NCI-H82 treated with DMSO at 0.1 percent for 48 hours (cell line): ENCODE data around the gene KCND3.

Experiments used
- DNase-seq: peaks from one replicate; lab custom pipeline; 2025; ENCODE audit not compliant: unreplicated experiment; lab: John Stamatoyannopoulos, UW

Gene KCND3

DNA sequence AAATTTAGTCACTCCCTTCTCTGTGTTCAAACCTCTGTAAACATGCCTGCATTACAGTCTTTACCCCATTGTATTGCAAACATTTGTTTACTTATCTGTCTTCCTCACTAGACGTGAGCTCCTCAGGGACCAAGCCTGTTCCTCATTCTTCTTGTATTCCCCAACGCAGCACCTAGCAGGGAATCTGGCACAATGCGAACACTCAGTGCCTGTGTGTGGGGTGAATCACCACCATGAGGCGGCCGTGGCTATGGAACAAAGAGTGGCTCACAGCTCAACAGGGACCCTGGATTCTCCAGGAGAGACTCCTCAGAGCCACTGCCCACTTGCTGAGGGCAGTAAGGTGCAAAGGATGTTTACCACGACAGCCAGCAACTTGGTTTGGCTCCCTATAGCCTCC is 137.9 kb downstream of the KCND3 start:
- no peak for DNase-seq

DNA sequence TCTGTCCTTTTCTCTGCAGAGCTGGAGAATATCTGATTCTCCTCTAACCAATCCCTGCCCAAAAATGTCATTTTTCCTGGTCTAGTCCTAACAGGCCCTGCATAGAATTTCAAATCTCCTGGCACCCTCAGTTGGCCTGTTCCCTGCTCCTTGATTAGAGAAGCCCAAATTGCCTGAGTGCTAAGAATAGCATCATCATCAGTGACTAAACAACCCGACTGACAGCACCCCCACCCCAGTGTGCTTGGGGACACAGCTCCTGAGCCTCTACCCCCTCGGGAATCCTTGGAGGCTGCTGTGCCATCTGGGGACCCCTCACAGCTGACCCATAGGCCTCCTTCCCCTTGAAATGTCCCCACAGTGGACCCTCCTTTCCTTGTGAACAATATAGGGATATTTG is 139.4 kb downstream of the KCND3 start:
- DNase-seq, result no peak

DNA sequence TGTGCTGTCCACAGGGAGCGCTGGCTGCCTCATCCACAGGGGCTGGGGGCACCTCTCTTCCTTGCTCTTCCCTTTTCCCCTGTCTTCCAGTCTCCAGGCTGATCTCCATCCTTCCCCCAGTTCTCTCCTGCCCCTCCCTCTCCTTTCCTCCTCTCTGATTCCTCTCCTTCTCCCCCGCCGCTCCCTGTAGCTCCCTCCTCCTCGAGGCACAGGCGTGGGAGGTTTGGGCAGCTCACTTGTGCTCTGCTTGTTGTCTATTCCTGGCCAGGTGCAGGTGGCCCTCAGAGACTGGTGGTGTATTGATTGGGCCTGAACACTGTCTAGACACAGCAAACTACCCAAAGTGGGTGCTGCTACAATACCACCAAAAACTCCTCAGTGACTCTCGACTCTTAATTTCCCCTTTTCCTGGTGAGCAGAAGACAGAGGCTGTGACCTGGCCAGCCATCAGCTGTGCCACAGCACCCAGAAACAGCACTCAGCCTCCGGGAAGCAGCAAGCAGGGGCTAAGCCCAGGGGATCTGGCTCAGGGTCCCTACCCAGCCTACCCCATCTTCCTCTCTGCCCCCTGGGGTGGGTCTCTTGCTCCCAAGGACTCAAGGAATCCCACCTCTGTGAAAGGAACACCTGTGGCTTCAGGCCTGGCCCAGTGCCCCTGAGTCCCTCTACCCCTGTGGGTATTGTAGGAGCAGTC is 140.5 kb downstream of the KCND3 start:
- no peak for DNase-seq

DNA sequence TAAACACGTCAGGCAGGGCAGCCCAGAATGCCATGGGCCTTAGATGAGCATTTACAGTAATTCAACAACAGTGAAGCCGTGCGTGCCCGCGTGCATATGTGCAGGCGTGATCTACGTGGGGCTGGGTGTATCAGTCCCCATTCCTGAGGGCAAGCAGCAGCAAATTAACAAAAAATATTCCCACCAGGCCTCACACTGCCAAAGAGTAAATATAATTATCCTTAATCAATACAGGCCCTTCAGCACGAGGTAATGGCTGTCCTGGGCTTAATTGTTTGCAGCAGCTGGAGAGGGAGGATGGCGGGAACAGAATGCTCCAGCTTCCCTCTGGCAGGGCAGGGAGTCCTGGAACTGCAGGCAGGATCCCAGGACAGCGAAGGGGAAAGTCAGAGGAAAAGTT is 142.0 kb downstream of the KCND3 start:
- no peak for DNase-seq

DNA sequence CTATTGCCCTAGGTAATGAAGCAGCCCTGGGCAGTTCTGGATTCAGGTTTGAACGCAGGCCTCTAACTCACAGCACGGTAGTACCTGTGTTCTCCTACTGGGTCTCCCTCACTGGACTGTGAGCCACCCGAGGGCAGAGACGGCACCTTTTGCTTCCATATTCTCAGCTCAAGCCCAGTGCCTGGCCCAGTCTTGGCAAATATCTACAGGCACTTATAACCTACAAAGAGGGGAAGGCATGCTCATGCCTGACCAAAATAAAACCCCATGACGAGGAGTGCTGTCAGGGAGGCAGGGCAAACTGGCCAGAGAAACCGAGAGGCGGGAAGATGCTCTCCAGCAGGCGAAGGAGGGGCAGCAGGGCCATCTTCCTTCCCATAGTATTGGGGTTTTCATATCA is 142.6 kb downstream of the KCND3 start:
- no peak for DNase-seq

DNA sequence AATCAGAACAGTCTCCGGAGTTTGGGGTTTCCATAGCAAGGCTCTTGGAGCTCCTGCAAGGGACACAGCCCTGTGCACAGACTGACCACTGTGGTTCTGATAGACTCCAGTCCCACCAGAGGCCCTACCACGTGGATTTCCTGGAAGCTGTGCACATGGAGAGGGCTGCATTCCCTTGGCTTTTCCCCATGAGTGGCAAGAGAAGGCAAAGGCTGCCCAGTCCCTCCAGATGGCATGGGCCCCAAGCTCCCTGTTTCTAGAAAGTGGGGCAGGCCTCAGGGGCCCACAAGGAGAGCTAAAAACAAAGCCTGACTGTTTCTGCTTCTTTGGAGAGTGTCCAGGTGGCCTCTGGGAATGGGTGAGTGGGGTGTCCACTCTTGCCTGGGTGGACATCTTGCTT is 146.3 kb downstream of the KCND3 start:
- no peak for DNase-seq

DNA sequence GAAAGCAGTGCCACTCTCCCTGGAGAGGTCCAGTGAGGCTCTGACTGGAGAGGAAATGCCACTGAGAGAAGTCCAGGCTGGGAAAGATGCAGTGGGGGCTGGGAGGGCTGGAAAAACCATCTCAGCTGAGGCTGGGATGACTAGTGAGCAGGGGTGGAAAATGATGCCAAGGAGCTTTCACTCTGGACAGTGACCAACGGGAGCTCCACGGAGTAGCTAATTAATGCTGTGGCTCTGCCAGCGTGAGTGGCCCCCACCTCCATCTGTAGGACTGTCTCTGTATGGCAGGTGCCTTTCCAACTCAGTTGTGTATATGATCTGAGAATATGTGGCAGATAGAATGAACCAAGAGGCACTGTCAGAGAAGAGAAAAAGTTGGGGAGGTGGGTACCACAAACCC is 147.1 kb downstream of the KCND3 start:
- DNase-seq, result no peak

DNA sequence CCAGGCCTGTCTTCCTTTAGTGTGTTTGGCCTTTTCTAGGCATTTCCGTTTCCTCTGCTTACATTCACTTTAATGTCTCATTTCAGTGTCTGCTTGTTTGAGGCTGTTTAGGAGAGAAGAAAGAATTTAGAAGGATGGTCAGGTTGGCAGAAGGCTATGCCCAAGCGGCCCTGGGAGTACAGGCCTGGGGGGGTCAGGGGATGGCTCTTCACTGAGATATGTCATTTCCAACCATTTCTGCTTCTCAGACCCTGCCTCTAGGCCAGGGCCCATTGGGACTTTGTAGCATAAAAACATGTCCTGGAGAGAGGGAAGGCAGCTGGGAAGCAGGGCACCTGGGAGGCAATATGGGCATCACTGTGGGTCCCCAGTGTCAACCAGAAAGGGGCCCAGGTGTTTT is 147.7 kb downstream of the KCND3 start:
- no peak for DNase-seq

DNA sequence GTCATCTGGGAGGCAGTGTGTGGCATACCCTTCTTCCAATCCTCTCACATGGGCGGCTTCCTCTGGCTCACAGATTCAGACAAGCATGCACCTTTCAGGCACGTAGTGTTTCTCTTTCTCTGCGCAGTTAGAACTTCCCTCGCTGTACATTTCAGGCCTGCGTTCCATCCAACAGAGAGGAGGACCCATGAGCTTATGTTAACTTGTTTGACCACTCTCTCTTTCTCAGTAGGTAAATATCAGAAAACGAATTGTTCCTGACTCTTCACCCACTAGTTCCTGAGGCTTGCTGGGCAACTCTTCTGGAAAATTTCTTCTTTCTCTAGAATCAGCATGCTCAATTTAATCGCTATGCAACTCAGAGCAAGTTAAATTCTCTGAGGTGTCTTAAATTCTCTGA is 148.3 kb downstream of the KCND3 start:
- no peak for DNase-seq

DNA sequence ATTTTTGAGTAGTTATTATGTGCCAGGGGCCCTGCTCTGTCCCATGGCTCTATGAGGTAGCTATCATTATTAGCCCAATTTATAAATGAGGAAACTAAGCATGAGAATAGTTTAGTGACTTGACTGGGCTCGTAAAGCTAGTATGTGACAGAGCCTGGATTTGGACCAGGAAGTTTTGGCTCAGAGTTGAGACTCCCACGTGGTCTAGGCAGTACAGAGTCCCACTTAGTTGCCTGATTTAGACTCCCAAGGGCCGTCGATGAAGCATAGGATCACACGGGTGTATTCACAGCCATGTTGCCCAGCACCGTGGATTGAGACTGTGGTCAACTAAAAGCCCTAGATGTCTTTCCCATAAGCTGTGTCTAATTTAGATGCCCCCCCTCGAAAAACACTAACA is 152.1 kb downstream of the KCND3 start:
- no peak for DNase-seq

DNA sequence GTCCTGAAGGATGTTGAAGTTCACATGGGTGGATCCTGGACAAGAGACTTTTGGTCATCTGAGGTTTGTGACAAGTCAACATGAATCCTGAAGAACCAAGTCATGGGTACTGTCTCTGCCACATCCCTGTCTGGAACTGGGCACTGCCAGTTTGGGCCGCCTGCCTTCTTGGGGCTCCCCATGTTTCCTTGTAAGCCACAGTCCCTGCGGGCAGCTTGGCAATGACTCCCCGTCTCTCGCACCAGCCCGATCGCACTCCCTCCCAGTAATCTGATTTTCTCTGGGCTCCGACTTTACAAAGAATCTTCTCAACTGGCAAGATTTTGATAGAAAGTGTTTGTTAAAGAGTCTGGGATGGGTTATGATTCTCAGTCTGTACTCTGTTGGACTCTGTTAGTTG is 153.4 kb downstream of the KCND3 start:
- DNase-seq, result no peak

DNA sequence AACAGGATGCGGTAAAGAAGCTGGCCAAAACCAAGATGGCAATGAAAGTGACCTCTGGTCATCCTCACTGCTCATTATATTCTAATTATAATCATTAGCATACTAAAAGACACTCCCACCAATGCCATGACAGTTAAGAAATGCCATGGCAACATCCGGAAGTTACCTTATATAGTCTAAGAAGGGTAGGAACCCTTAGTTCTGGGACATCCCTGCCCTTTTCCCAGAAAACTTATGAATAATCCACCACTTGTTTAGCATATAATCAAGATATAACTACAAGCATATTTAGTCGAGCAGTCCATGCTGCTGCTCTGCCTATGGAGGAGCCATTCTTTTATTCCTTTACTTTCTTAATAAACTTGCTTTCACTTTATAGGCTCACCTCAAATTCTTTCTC is 154.0 kb downstream of the KCND3 start:
- no peak for DNase-seq

DNA sequence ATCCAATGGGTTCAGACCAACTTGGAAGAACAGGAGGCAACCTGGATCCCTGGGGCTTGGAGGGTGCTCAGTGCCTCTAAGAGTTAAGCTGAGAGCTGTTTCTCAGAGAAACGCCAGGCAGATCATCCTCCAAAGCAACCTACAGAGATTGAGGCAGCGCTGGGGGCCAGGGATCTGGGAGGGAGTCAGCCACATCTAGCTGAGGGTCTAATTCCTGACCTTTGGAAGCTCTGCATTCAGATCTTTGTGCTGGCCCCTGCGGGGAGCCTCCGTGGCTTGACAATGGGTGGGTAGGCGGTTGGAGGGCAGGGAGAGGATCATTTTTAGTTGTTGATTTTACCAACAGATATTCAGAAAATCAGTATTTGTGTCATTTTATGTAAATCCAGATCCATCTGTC is 154.5 kb downstream of the KCND3 start:
- DNase-seq, result no peak

DNA sequence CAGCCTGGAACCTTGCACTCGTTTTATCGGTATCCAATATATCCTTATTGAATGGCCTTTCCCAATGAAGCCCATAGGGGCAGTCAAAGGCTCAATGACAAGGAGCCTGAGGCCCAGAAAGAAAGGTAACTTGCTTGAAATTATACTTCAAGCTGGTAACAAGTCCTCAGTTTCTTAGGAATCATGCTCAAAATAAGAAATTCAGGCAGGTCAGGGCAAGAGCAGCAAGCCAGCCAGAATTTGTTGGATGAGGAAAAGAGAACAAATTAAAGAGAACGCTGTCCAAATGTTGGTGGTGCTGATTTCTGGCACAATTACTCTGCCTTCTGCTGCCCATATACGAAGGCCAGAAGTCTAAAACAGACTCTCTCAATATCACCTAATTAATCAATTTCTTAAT is 156.1 kb downstream of the KCND3 start:
- no peak for DNase-seq

DNA sequence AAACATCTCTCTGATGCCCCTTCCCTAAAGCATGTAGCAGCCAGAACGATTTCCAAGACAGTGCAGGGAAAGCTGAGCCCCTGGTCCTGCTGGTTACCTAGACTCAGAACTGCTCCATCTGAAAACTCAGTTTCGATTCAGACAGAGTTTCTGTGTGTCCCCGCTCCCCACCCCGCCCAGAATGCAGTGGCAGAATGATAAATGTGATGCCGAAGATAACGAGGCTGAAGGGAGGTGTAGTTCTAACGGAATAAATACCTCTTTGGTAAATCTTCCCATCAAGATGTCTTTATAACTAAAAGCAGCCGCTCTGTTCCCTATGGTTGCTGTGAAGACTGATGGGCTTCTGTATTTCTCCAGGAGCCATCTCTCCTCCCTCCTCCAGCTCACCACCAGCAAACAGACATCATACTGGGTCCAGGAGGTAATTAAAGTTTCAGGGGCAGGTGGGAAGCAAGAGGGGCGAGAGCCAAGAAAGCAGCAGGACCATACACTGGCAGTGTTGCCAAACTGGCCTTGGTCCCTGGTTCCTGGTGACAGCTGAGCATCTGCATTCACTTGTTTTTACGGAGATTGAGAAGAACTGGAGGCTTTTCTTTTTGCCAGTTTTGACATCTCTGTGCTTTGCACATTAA is 156.8 kb downstream of the KCND3 start:
- no peak for DNase-seq

DNA sequence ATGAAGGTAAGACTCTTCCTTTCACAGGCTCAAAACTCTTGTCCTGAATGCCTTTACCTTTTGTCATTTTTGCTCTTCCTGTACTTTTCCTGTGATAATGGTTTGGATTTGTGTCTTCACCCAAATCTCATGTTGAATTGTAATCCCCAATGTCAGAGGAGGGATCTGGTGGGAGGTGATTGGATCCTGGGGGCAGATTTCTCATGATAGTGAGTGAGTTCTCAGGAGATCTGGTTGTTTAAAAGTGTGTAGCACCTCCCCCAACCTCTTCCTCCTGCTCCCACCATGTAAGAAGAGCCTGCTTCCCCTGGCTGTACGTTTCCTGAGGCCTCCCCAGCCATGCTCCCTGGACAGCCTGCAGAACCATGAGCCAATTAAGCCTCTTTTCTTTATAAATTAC is 158.3 kb downstream of the KCND3 start:
- DNase-seq, result no peak

DNA sequence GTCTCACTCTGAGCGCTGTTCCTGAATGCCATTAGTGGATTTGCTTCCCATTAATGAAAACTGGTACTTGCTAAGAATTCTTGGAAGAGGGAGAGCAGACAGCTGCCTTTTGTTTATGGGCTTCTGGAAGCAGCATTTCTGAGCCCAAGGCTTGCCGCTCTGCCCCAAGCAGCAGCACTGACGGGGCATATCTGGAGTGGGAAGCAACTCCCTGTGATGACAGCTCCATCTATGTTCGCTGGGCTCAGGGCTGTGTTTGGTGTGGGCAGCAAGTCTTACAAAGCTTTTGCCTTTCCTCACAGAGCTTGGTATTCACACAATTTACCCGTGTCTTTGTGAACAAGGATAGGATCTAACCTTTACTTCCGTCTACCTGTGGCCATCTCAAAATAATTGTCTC is 161.5 kb downstream of the KCND3 start:
- no peak for DNase-seq

DNA sequence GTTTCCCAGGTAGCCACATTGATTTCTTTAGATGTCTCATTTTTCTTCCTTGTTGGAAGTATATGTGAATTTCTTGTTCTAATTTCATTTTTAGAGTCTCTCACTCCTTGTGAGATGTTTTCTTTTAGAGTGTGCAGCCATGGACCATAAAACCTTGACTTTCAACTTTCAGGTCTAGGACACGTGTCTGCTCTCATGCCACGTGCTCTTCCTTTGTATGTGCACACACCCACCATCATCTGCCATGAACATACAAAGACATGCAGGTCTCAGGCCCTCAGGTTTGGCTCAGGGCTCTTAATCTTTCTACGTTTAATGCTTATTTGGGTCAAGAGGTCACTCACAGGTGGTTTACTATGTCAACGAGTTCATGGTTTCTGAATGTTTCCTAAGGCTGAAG is 163.2 kb downstream of the KCND3 start:
- no peak for DNase-seq

DNA sequence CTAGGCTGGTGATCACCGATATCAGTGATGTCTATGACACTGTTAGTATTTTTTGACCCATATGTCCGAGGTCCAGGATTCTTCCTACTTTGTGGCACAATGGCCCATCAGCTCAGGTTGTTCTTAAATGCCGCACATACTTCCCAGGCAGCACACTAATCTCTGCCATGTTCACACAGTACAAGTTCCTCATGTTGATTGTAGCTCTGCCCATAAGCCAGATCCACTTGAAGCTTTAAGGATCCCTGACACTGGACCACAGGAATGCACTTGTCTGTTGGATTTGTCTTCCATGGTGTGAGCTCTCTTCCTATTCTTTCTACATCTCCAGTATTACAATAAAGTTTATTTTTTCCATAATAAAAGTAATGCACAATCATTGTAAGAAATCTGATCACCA is 164.3 kb downstream of the KCND3 start:
- DNase-seq, result no peak

DNA sequence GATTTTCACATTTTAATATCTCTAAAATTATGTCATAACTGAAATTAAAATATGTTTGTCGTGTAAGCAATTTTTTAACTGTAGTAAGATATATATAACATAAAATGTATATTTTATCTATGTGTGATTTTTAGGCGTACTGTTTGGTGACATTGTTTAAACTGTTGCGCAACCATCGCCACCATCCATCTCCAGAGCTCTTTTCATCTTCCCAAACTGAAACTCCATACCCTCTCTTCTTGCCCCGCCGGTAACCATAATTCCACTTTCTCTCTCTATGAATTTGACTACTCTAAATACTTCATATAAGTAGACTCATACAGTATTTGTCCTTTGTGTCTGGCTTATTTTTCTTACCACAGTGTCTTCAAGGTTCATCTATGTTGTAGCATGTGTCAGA is 167.3 kb downstream of the KCND3 start:
- DNase-seq, result no peak

DNA sequence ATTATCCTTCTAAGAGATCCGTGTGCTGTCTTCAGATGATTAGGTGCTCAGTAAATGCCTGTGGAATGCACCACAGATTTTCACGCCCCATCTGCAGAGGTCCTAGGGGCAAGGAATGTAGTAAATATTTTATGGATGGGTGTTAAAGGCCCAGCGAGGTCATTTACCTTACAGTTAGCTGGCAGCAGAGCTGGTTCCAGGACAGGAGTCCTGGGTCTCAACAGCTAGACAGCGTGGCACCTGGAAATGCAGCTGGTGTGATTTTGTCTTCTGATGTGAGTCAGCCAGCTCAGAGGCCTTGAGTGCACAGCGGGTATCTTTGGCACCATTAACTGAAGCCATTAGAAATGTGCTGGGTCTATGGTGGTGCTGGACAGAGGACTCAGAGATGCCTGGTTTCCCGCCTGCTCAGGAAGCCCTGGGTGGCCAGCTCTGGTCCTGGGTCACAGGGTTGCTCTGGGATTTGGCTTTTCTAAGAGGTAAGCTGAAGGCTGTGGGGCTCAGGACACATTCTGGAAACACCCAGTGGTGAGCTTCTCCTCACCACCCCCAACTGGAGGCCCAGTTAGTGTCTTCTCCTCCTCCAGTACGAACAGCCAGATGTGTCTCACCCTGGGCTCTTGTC is 168.2 kb downstream of the KCND3 start:
- DNase-seq, result no peak

DNA sequence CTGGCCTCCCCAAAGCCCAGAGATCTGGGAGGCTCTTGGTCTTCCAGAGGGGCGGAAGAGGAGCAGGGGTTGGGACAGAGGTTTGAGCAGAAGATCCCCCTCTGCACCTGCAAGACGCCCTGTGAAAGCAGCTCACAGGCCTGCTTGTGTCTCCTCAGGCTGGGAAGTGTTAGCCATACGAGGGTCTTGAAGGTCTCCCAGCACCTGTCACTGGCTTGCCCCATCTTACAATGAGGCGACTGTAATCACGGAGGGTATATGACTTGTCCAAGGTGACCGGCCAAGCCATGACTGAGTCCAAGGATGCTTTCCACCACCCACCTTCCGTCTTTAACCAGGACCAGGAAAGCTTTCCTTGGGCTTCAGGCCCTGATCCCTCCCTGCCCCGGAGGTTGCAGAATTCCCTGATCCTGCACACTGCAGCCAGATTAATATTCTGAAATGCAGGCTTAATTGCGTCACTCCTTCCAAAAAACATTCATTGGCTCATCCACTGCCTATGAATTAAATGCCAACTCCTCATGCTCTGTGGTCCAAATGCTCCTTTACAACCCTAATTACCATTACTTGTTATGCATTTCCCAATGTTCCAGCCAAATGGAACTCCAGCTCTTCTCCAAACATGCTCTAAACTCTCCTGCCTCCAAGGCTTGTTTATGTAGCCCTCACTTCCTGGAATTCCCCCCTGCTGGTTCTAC is 169.8 kb downstream of the KCND3 start:
- no peak for DNase-seq
